Osteocyte (in vitro differentiated cells): ENCODE measurements around the gene CRACR2B. TPM values are rescaled to one million over a fixed set of nuclear protein-coding genes. Genes with fewer than 3 reads are reported as not detected.

ENCODE experiments used
- DNase-seq: peaks from one replicate; pipeline ENCODE4 v3.0.0; 2021; ENCODE audit warnings: mixed read lengths; ENCODE audit not compliant: unreplicated experiment; ENCODE audit errors: extremely low spot score
- H3K27ac Mint-ChIP-seq: one replicate; pipeline ENCODE4 v1.8.0; 2021; ENCODE audit warnings: mild to moderate bottlenecking, mixed read lengths; ENCODE audit not compliant: unreplicated experiment
- H3K27me3 Mint-ChIP-seq: one replicate; pipeline ENCODE4 v1.8.0; 2021; ENCODE audit warnings: mixed read lengths; ENCODE audit not compliant: unreplicated experiment
- H3K36me3 Mint-ChIP-seq: one replicate; pipeline ENCODE4 v1.8.0; 2021; ENCODE audit warnings: mixed read lengths; ENCODE audit not compliant: unreplicated experiment
- H3K4me1 Mint-ChIP-seq: one replicate; pipeline ENCODE4 v1.8.0; 2021; ENCODE audit warnings: mixed read lengths; ENCODE audit not compliant: unreplicated experiment
- H3K4me3 Mint-ChIP-seq: one replicate; pipeline ENCODE4 v1.8.0; 2021; ENCODE audit warnings: mild to moderate bottlenecking, moderate library complexity, mixed read lengths; ENCODE audit not compliant: unreplicated experiment
- H3K9me3 Mint-ChIP-seq: one replicate; pipeline ENCODE4 v1.8.0; 2021; ENCODE audit warnings: mixed read lengths; ENCODE audit not compliant: unreplicated experiment
- CTCF ChIP-seq: fragments of 200-600 bp; sonication (generic); IDR thresholded peaks from 2 replicates; pipeline ENCODE4 v1.5.0; 2021; ENCODE audit warnings: antibody characterized with exemption, mild to moderate bottlenecking, moderate library complexity
- total RNA-seq: library from RNA; stranded (reverse); gene quantifications from 2 replicates; pipeline ENCODE4 v1.2.1, GENCODE V29; 2021

CRACR2B gene
- total RNA-seq, 1 donor from 2014 or later = 4.2 TPM

- Mint-ChIP-seq H3K9me3 (no peaks in the 10 kb centered on the region), H3K4me3 (peak within 1 kb of the TSS; percentile 83), H3K27me3 (no peaks in the 10 kb centered on the region), H3K36me3 (peaks cover 6% of the 10 kb centered on the region), H3K4me1 (peaks cover 25% of the 10 kb centered on the region), H3K27ac (peak within 1 kb of the TSS; percentile 44)
- no peak for DNase-seq
- no peak for TF ChIP-seq CTCF
Observed at GRCh38 chr11:818396-819128, 9.2 kb upstream of the CRACR2B start, which contains the start of gene PNPLA2. PNPLA2 (plus strand) TSS chr11:818914; CDS start chr11:819719, 805 bp downstream.

GRCh38 chr11:819129-819931 lies 8.4 kb upstream of the CRACR2B start:
- Mint-ChIP-seq H3K4me1 (peaks cover 25% of the 10 kb centered on the region), H3K4me3 (peak overlapping the region; percentile 83), H3K36me3 (peaks cover 4% of the 10 kb centered on the region), H3K27me3 (no peaks in the 10 kb centered on the region), H3K9me3 (no peaks in the 10 kb centered on the region), H3K27ac (peak overlapping the region; percentile 44)
- peak; percentile 95 for DNase-seq
- TF ChIP-seq CTCF = no peak

GRCh38 chr11:819943-820649 lies 7.6 kb upstream of the CRACR2B start:
- TF ChIP-seq CTCF = no peak
- DNase-seq = no peak
- H3K9me3 Mint-ChIP-seq = no peaks in the 10 kb centered on the region
- H3K4me1 Mint-ChIP-seq = peaks cover 25% of the 10 kb centered on the region
- peaks cover 8% of the 10 kb centered on the region for H3K36me3 Mint-ChIP-seq
- H3K27ac Mint-ChIP-seq = peak overlapping the region; percentile 71
- no peaks in the 10 kb centered on the region for H3K27me3 Mint-ChIP-seq
- peak overlapping the region; percentile 83 for H3K4me3 Mint-ChIP-seq

GRCh38 chr11:820655-821511 lies 6.8 kb upstream of the CRACR2B start:
- Mint-ChIP-seq H3K9me3 (no peaks in the 10 kb centered on the region), H3K4me1 (peaks cover 25% of the 10 kb centered on the region), H3K4me3 (peak overlapping the region; percentile 83), H3K36me3 (peaks cover 10% of the 10 kb centered on the region), H3K27ac (peak overlapping the region; percentile 54), H3K27me3 (no peaks in the 10 kb centered on the region)
- no peak for DNase-seq
- TF ChIP-seq CTCF = no peak
